GM04503 (cell line): ENCODE measurements around the gene SLC16A10.

ENCODE experiments used
- DNase-seq: peaks from one replicate; pipeline ENCODE4 v3.0.0-alpha.2; 2012; ENCODE audit warnings: low read depth

The SLC16A10 gene

GRCh38 chr6:111259089-111259831 lies 172.0 kb downstream of the SLC16A10 start:
- DNase-seq: peak; percentile 90

GRCh38 chr6:111260570-111261298 lies 173.4 kb downstream of the SLC16A10 start:
- DNase-seq: no peak

- DNase-seq: peak; percentile 37
Measured at GRCh38 chr6:111263837-111264236, 176.5 kb downstream of the SLC16A10 start.

GRCh38 chr6:111265842-111266241 lies 178.5 kb downstream of the SLC16A10 start:
- no peak for DNase-seq

GRCh38 chr6:111266276-111266675 lies 179.0 kb downstream of the SLC16A10 start:
- DNase-seq: no peak

GRCh38 chr6:111267764-111268333 lies 180.5 kb downstream of the SLC16A10 start:
- no peak for DNase-seq

- no peak for DNase-seq
Measured at GRCh38 chr6:111269401-111269970, 182.2 kb downstream of the SLC16A10 start.

- no peak for DNase-seq
Measured at GRCh38 chr6:111270121-111270520, 182.8 kb downstream of the SLC16A10 start.

GRCh38 chr6:111274593-111275217 lies 187.4 kb downstream of the SLC16A10 start:
- DNase-seq: no peak

GRCh38 chr6:111276335-111276734 lies 189.0 kb downstream of the SLC16A10 start:
- no peak for DNase-seq

GRCh38 chr6:111276736-111277135 lies 189.4 kb downstream of the SLC16A10 start:
- DNase-seq: no peak

- DNase-seq: no peak
Measured at GRCh38 chr6:111277819-111278218, 190.5 kb downstream of the SLC16A10 start.

- no peak for DNase-seq
Measured at GRCh38 chr6:111278731-111279130, 191.4 kb downstream of the SLC16A10 start.

GRCh38 chr6:111280445-111280955 lies 193.2 kb downstream of the SLC16A10 start:
- no peak for DNase-seq
